ENCODE data around the gene PROM1. TPM values are rescaled to one million over a fixed set of nuclear protein-coding genes. Genes with fewer than 3 reads are reported as not detected.

PROM1 gene
- total RNA-seq, 2 experiments from 2014 or later = 0.29 TPM; not detected in 1

DNA sequence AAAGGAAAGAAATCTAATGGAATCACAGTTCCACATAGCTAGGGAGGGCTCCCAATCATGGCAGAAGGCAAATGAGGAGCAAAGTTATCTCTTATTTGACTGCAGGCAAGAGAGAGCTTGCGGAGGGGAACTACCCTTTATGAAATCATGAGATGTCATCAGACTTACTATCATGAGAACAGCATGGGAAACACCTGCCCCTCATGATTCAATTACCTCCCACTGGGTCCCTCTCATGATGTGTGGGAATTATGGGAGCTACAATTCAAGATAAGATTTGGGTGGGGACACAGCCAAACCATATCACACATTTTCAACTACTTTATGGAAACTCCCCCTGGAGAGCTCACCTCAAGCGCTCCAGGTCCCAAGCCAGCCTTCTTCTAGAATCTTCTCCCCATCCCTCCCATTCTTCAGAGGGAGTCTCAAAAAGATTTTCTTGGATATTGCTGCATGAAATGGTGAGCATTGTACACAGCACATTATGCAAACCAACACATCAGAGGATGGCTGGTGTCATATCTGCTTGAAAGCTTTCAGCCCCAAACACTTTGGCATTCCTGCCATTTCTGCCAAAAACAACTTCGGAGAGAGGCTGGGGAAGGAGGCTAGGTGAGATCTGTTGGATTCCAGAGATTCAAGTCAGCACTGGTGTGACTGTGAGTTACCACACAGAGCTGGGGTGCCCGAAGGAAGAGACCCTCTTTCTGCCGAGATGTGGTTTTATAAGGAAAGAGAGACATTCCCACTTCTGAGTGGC, 152.2 kb downstream of the PROM1 start:
- POLR2A ChIA-PET = no interaction called here
- CTCF ChIA-PET = no interaction called here

- ChIA-PET POLR2A (no interaction called here), CTCF (interaction anchor here (0.9 kb wide), 1 partner anchor 26 kb away, joined by 3 read pairs; no protein-coding TSS in a partner anchor)
Observed at GRCh38 chr4:15930314-15930713, 153.5 kb downstream of the PROM1 start.

DNA sequence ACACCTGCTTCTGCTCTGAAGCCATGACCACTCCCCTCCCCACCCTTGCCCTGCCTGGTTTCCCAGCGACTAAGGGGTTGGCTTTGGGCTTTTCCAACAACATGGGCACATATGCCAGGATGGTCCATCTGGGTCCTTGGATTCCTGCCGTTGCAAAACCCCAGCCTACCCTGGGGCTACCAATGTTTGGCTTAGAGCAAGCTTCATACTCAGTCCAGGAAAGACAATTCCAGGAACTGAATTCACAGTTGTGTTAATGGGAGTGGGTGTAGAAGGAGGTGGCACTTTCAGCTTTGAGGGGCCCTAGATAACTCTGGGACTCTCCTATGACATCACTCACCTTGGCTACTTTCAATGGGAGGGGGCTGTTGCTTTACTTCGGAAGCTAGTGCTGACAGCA, 154.3 kb downstream of the PROM1 start:
- POLR2A ChIA-PET = no interaction called here
- CTCF ChIA-PET = interaction anchor here (0.8 to 1.1 kb wide), 2 partner anchors 26 to 47 kb away, joined by 3 read pairs; no protein-coding TSS in a partner anchor

DNA sequence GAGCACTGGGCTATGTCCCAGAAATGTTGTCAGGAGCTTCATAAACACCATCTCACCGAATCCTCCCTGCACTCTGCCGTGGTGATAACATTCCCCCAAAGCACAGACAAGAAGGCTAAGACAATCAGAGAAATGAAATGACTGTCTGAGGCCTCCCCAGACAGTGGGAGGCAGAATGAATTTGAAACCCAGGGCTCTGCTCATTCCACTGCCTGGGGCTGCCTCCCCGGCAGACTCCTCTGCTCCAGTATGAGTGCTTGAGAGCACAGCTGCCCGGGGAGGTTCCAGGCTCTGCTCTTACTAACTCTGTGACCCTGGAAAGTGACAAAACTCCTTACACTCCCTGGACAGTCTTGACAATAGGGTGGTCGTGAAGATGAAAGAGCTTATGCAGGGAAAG, 154.9 kb downstream of the PROM1 start:
- ChIA-PET POLR2A (interaction anchor here (0.6 kb wide), 1 partner anchor 1882 kb away, joined by 3 read pairs; no protein-coding TSS in a partner anchor), CTCF (interaction anchor here (0.8 to 1.1 kb wide), 2 partner anchors 27 to 46 kb away, joined by 3 read pairs; no protein-coding TSS in a partner anchor)

GRCh38 chr4:15926486-15926885, 157.3 kb downstream of the PROM1 start:
- POLR2A ChIA-PET = no interaction called here
- CTCF ChIA-PET = no interaction called here

- ChIA-PET CTCF (no interaction called here), POLR2A (no interaction called here)
Observed at GRCh38 chr4:15925830-15926229, 158.0 kb downstream of the PROM1 start.

GRCh38 chr4:15921592-15921932, 162.3 kb downstream of the PROM1 start:
- CTCF ChIA-PET = interaction anchor here (1.1 kb wide), 1 partner anchor 39 kb away, joined by 3 read pairs; no protein-coding TSS in a partner anchor
- POLR2A ChIA-PET = no interaction called here

DNA sequence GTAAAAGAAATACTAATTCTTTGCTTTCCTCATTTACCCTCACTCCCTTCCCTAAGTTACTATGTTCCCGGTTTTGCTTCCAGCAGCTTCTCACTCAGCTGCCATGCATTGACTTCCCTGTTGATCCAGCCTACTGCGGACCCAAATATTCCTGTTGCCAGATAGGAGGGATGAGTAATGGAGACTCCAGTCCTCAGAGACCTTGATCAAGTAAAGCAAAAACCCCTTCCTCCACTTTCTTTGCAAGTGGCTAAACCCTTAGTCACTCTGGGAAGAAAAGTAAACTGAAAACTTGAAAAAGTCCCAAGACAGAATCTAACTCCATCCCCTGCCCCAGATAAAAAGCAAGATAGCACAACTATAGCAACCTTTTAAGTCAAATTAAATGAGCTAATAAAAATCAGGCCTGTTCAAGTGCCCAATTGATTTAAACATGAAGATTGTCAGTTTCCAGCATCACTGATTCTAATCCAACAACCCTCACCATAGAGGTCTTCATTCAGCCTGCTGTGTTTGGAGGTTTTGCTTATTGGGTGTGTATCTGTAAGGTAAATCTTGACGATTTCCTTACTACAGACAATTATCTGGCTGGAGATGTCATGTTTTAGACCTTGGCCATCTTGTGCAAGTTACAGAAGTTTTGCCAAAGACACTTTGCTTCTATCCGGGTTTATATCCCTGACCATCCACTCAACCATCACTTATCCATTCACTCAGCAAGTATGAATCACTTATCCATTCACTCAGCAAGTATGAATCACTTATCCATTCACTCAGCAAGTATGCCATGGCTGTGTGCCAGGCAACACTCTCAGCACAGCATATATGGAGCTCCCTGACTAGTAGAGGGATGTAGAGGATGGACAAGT, 162.9 kb downstream of the PROM1 start:
- CTCF ChIA-PET = interaction anchor here (1.1 kb wide), 1 partner anchor 39 kb away, joined by 3 read pairs; no protein-coding TSS in a partner anchor
- POLR2A ChIA-PET = no interaction called here

DNA sequence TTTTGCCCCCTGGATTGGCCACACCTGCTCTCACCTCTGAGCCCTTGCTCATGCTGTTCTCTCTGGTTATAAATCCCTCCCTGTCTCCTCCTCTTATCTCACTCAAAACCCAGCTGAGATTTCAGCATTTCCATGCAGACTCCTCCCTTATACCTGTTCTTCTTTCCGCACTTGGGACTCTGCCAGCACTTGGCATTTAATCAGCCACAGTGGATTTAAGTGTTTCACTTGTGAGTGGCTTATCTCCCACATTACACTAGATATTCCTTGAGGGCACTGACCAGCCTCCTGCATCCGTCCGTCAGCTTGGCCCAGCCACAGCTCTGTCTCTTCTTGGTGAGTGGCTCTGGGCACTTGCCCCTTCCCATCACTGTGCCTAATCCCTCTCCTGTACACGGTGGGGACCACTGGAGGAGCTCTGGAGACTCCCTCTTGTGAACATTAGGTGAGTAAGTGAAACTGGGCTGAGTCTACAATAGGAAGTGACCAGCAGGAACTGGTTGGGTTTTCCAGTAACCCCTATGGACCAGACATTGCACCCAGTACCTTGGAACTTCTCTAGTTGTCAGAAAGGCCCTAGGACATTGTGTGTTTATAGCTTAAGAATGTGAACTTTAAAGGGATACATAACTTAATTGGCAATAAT, 165.2 kb downstream of the PROM1 start:
- POLR2A ChIA-PET = interaction anchor here (0.6 kb wide), 1 partner anchor 1402 kb away, joined by 7 read pairs; no protein-coding TSS in a partner anchor
- CTCF ChIA-PET = no interaction called here

Other genes starting within 250 kb of the PROM1 start
- not detected for gene FGFBP1, start 145.3 kb downstream of the PROM1 start, total RNA-seq
- gene FGFBP2, start 120.8 kb downstream of the PROM1 start, total RNA-seq = 1 to 10 TPM; 2.1 to 2.5 TPM
- 10 to 100 TPM; 26.8 to 30.5 TPM for gene TAPT1, start 142.4 kb upstream of the PROM1 start, total RNA-seq